Stimulated activated naive CD4-positive, alpha-beta T cell (primary cell): ENCODE data around the gene DENND1A.

ENCODE experiments used
- DNase-seq, 6 experiments: peaks; one replicate each; lab custom pipeline; 2025; lab: John Stamatoyannopoulos, UW

The DENND1A gene

DNA sequence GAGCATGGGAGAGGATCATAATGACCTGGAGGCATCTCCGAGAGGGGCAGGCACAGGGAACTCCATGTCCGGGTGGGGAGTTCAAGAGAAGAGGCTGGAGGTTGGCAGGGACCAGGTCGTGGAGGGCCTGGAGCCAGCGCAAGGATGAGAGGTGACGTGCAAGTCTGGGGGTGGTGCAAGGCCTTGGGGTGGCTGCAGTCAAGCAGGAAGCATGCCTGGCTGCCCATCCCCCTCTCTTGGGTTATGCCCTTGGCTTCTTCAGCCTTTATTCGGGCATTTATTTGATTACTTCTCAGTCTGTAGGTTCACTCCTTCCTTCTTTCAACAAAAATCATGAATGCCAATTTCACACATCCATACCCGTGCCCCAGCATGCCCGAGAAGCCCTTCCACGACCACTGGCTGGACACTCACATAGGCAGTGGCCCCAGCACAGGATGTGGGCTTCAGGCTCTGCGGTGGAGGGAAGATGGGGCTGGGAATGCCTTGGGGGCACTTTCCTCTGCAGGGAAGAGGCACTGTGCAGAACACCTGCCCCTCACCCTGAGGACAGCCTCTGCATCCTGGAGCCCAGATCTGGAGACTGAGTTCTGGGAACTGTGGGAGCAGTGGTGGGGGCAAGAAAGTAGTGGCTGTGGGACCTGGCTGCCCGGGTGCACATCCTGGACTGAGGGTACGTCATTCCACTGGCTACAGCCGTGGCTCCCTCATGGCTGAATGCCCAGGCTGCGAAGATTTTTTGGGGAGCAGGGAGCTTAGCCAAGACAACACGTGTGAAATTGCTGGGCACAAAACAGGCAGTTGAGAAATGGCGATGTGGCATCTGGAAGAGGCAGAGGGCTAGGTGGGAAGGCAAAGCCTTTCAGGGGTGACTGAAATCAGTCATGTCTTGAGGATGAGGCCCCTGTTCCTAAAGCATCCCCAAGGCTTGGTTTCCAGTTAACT lies 535.4 kb downstream of the DENND1A start:
- no peak for DNase-seq

DNA sequence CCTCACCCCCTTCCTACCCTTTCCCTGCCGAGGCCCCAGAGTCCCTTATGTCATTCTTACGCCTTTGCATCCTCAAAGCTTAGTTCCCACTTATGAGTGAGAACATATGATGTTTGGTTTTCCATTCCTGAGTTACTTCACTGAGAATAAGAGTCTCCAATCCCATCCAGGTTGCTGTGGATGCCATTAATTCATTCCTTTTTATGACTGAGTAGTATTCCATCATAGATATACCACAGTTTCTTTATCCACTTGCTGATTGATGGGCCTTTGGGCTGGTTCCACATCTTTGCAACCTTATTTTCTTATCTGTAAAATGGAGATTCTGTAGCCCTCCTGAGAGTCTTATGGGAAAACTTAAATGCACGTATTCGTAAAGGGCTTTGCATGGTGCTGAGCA lies 537.1 kb downstream of the DENND1A start:
- no peak for DNase-seq

DNA sequence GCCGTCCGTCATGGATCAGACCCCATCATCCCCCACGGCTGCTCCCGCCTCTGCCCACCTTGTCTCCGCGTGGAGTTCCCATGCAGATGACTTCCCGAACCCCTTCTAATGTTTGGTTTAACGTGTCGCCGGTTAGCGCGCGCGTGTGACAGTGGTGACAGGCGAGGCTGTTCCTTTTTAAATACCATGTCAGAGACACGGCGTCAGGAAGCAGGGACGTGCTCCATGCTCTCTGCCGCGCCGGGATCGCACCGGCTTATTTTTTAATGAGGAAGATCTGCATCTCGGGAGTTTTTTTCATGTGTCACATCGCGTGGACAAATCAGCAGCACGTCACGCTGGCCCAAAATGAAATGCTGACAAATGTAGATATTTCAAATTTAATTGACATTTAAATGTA lies 538.0 kb downstream of the DENND1A start:
- no peak for DNase-seq

DNA sequence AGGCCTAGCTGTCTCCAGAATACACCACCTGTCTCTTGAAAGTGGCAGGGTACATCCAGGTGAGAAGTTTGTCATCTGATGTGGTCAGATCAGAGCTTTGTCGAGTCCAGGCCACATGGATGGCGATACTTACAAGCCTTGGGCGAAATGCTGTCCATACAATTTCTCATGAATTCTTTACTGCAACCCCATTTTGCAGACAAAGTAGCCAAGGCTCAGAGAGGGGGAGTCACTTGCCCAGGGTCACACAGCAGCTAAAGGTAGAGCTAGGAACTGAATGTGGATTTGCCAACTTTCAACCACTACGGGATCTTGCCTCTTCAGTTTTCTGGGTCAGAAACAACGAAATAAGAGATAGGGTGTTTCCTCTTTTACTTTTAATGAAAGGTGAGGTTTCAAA lies 538.7 kb downstream of the DENND1A start:
- no peak for DNase-seq

- DNase-seq = no peak
Measured at GRCh38 chr9:123390337-123391135, 539.4 kb downstream of the DENND1A start.

DNA sequence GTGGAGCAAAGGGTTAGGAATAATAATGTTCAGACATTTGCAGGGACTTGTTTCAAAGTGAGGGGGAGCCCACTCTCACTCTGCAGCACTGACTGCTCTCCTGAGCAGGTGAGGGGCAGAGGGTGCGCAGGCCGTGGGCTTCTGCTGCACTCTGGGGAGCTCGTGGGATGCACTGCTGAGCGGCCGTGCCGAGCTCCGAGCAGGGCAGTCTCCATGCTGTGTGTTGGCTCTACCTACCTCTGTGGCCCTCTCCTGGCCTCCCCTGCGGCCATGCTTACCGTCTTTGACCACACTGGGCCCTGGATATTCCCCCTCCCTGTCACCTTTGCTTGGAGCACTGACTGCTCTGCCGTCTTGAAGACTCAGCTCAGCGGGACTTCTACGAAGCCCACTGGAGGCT lies 540.2 kb downstream of the DENND1A start:
- no peak for DNase-seq

DNA sequence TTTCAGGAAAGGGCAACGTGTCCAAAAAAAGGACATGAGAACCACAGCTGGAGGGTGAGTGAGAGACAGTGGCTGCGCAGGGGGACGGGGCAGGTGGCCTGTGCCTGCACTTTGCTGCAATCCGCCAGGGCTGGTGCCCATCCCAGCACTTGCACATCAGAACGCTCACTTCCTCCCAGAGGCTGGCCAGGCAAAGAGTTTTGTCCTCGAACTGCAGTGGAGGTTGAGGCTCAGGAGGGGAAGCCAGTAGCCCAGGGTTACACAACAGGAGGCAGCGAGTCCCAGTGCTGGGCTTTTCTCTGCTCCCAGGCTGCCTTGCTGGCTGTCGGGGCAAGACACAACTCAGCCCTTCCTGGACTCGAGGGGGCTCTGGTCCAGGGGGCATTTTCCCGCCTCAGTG lies 540.9 kb downstream of the DENND1A start:
- DNase-seq = no peak

DNA sequence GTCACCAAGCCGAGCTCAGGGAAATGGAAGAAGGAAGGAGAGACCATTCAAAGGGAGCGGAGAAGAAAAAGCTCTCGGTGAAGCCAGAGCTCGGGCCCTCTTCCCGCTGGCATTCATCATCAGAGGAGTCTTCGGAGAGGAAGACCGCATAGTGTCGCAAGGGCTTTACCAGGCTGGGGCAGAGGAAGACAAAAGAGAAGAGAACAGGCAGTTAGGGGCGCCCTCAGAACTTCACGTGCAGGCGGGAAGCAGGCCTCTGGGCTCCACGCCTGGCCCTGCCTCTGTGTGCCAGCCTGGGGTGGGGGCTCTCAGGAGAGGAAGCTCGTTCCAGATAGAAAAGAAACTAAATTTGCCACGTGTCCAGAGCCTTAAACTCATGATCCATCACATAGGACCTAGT lies 542.2 kb downstream of the DENND1A start:
- no peak for DNase-seq

DNA sequence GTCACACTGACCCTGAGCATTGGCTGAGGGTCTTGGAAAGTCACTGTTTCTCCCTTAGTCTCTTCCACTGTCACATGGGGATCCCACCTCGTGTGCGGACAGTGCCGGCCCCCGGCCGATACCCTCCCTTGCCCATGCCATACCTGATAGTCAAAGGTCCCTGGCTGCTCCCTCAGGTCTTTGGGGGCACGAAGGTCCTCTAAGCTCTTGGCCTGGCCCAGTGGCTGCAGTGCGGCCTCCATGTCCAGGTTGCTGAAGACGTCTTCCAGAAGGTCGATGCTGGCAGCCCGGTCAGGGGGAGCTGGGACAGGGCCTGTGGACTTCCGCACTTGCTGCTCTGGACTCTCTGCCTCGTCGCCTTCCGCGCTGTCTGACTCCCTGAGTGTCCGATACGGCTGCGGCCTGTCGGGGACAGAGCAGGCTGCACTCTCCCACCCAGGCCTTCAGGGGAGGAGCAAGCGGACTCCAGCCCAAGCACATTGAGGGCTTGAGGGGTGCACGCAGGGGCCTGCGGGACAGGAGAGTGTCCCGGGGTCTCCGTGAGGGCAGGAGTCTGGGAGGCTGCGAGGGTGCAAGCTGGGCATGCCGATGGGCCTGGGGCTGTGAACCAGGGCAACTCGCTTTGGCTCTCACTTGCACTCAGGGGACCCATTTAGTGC lies 546.3 kb downstream of the DENND1A start:
- no peak for DNase-seq

- no peak for DNase-seq
Measured at GRCh38 chr9:123382653-123383511, 547.0 kb downstream of the DENND1A start.

DNA sequence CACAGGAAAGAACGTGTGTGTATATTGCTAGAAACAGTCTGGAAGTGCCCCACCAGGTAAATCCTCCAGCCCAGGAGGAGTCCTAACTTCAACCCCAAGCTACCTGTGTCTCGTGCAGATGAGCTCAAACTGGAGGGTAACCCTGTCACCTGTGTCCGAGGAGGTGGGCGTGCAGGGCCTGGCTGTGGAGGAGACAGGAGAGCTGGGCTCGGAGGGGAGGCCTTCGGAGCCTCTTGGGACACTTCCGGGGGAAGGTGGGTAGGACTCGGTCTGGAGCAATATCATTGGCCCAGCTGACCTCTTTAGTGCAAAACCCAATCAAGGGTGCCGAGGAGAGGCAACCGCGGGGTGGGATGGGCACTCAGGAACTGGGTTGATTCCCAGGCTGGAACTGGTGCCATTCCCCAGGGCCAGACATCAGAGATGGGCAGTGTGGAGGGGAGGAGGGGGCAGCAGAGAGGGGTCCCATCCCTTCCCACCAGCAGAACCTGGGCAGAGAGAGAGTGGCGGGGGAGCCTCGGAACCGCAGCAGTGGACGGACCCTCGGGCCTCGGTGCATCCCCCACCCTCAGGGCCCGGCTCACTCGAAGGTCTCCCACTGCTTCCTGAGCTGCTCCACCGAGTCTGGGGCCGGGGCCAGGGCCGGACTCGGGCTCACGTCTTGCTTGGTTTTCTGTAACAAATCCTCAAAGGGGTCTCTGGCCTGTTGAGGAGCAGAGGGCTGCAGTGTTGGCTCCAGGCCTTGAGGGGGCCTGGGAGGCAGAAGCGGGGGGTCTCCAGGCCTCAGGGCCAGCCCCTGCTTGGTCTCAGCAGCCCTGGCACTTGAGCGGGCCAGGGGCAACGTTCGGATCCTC lies 548.8 kb downstream of the DENND1A start:
- no peak for DNase-seq

GRCh38 chr9:123378956-123379660 lies 550.8 kb downstream of the DENND1A start:
- DNase-seq = no peak

- DNase-seq = no peak
Measured at GRCh38 chr9:123378025-123378424, 551.9 kb downstream of the DENND1A start.

DNA sequence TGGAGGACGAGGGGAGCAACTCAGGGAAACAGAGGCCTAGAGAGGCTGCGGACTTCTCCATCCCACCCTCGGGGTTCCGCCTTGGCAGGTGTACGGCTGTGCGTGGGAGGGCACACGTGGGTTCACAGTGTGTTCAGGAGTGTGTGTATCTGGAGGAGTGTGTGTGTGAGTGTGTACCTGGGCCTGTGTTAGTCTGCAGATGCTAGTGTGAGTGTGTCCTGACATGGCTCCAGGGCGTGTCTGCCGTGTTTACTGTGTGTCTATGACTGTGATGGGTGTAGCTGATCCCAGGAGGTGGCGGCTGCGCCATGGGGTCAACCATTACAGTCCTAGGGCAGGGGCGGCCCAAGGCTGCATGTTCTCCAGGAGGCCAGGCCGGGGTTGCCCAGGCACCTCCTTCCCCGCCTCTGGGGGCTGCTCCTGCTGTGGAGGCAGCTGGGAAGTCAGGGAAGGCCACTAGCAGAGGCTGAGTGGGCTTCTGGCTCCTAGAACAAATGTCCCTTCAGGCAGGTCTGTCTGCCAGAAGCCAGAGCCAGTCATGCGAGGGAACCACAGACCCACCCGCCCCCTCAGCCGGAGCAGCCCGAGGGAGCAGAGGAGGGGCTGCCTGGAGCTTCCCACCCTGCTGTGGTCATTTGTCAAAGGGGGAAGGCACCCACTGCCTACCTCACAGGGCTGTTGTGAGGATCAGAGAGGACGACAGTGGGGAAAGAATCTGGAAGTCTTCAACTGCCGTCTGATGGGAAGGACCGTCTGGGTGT lies 552.5 kb downstream of the DENND1A start:
- no peak for DNase-seq

DNA sequence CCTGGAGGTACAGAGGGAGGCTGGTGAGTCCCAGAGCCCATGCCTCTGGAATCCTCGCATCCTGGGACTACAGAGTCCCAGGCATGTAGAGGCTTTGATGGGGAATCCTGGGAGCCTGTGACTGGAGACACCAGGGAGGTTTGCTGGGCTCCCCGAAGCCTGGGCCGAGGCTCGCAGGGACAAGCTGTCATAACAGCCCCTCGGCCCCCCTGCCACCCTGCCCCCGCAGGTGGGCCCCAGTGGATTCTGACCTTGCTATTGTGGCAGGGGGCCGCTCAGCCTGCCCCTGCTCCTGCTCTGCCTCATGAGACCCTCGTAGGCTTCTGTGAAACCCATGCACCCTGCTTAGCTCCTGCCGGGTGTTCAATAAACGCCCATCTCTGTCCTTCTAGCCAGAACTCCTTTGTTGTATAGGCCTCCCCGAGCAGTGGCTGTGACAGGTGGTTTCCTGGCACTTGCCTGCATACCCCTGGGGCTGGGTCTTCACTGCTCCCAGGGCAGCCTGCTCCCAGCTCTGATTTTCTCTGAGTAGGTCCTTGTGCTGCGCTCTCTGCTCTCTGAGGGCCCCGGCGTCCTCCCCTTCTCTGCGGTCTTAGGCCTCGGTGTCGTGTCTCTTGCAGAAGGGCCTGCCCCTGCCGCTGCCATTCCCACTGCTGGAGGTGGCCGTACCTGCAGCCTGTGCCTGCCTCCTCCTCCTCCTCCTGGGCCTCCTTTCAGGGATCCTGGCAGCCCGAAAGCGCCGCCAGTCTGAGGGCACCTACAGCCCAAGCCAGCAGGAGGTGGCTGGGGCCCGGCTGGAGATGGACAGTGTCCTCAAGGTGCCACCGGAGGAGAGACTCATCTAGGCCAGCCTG lies 553.5 kb downstream of the DENND1A start:
- DNase-seq = no peak

GRCh38 chr9:123375469-123376132 lies 554.3 kb downstream of the DENND1A start:
- no peak for DNase-seq

DNA sequence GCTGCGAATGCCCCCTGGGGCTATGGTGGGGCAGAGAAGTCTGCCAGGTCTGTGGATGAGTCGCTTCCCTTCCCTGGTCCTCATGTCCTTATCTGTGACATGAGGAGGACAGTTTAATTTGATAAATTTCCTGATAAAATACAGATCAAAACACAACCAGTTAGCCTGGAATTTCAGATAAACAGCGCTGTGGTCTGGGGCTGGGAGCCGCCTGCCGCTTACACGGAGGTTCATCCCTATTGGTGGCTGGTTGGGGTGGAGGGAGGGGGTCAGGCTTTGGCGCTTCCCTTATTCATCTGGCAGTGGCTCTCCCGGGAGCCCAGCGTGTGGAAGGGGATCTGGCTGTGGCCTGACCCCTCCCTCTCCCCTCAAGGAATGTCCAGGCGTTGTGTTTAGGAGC lies 556.0 kb downstream of the DENND1A start:
- DNase-seq = no peak

DNA sequence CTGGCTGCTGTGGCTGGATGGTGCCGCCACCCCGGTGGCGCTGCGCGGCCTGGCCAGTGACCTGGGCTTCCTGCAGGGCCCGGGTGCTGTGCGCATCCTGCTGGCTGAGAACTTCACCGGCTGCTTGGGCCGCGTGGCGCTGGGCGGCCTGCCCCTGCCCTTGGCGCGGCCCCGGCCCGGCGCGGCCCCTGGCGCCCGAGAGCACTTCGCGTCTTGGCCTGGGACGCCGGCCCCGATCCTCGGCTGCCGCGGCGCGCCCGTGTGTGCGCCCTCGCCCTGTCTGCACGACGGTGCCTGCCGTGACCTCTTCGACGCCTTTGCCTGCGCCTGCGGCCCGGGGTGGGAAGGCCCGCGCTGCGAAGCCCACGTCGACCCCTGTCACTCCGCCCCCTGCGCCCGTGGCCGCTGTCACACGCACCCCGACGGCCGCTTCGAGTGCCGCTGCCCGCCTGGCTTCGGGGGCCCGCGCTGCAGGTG lies 556.4 kb downstream of the DENND1A start:
- DNase-seq = no peak
